Stimulated activated memory B cell treated with anti-CD40 and anti-IgM and Interleukin-4, amounts not matched to agents 10 μg/mL and 1 μg/mL and 100 μg/mL, for 72 hours (primary cell): ENCODE results near the gene KCMF1.
A peak's percentile ranks its signal among the peaks of the same experiment; 100 is the strongest.

Experiments used
- ATAC-seq: fragments of 150-1000 bp; cut with Tn5 transposase; 2 replicates; pipeline ENCODE4 v1.10.0; 2021
- H3K27ac Mint-ChIP-seq: one replicate; pipeline ENCODE4 v1.8.0; 2022; ENCODE audit warnings: mild to moderate bottlenecking, mixed read lengths
- H3K27me3 Mint-ChIP-seq: one replicate; pipeline ENCODE4 v1.8.0; 2022; ENCODE audit warnings: mixed read lengths
- H3K36me3 Mint-ChIP-seq: one replicate; pipeline ENCODE4 v1.8.0; 2022; ENCODE audit warnings: mixed read lengths
- H3K4me1 Mint-ChIP-seq: one replicate; pipeline ENCODE4 v1.8.0; 2022; ENCODE audit warnings: mixed read lengths
- H3K4me3 Mint-ChIP-seq: one replicate; pipeline ENCODE4 v1.8.0; 2022; ENCODE audit warnings: mild to moderate bottlenecking, moderate library complexity, mixed read lengths
- H3K9me3 Mint-ChIP-seq: one replicate; pipeline ENCODE4 v1.8.0; 2022; ENCODE audit warnings: mixed read lengths

Gene KCMF1

GRCh38 chr2:84995826-84996225 lies 24.9 kb downstream of the KCMF1 start:
- no peak for ATAC-seq
- Mint-ChIP-seq H3K4me3 (no peak overlapping the region), H3K4me1 (peaks cover 42% of the 10 kb centered on the region), H3K9me3 (no peaks in the 10 kb centered on the region), H3K36me3 (no peaks in the 10 kb centered on the region), H3K27me3 (no peaks in the 10 kb centered on the region), H3K27ac (no peak overlapping the region)

DNA sequence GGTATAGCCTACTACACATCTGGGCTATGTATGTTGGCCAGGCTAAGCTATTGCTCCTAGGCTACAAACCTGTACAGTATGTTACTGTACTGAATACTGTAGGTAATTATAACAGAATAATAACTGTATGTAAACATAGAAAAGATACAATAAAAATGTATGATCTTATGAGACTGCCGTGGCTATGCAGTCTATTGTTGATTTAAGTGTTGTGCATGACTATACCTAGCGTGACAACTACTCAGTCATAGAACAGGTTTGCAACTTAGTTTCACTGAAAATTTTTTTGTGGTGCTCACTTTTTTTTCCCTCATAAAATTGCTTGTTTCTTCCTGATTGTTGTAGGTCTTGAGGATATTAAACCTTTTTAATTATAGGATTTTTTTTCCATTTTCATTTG lies 25.9 kb downstream of the KCMF1 start:
- H3K36me3 Mint-ChIP-seq, result no peaks in the 10 kb centered on the region
- H3K27ac Mint-ChIP-seq, result no peak overlapping the region
- H3K27me3 Mint-ChIP-seq, result no peaks in the 10 kb centered on the region
- no peak for ATAC-seq
- no peaks in the 10 kb centered on the region for H3K9me3 Mint-ChIP-seq
- peaks cover 51% of the 10 kb centered on the region for H3K4me1 Mint-ChIP-seq
- no peak overlapping the region for H3K4me3 Mint-ChIP-seq

- Mint-ChIP-seq H3K36me3 (no peaks in the 10 kb centered on the region), H3K4me1 (peaks cover 59% of the 10 kb centered on the region), H3K27ac (peak overlapping the region; percentile 72), H3K4me3 (peak overlapping the region; percentile 13), H3K9me3 (no peaks in the 10 kb centered on the region), H3K27me3 (no peaks in the 10 kb centered on the region)
- ATAC-seq, result no peak
Observed at GRCh38 chr2:84999553-84999955, 28.6 kb downstream of the KCMF1 start.

GRCh38 chr2:85001595-85001994 lies 30.6 kb downstream of the KCMF1 start:
- no peaks in the 10 kb centered on the region for H3K9me3 Mint-ChIP-seq
- H3K27ac Mint-ChIP-seq, result no peak overlapping the region
- no peaks in the 10 kb centered on the region for H3K27me3 Mint-ChIP-seq
- H3K4me1 Mint-ChIP-seq, result peaks cover 52% of the 10 kb centered on the region
- H3K36me3 Mint-ChIP-seq, result no peaks in the 10 kb centered on the region
- H3K4me3 Mint-ChIP-seq, result no peak overlapping the region
- no peak for ATAC-seq

DNA sequence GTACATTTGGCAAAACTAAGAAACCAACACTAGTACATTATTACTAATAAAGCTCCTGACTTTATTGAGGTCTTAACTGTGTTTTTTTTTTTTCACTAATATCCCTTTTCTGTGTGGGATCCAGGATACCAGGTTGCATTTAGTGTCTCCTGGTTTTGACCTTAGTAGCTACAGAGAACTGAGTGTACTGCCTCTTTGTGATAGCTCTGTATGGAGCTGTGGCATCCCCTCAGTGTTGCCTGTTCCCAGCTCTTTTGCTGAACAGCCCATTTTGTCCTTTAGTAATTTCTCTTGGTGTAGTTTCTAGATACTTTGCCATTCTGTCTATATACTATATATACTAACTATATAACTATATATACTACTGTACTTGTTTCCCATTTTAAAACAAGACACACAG lies 31.6 kb downstream of the KCMF1 start:
- Mint-ChIP-seq H3K4me3 (no peak overlapping the region), H3K4me1 (peaks cover 59% of the 10 kb centered on the region), H3K27me3 (no peaks in the 10 kb centered on the region), H3K9me3 (no peaks in the 10 kb centered on the region), H3K36me3 (peaks cover 8% of the 10 kb centered on the region), H3K27ac (no peak overlapping the region)
- no peak for ATAC-seq

DNA sequence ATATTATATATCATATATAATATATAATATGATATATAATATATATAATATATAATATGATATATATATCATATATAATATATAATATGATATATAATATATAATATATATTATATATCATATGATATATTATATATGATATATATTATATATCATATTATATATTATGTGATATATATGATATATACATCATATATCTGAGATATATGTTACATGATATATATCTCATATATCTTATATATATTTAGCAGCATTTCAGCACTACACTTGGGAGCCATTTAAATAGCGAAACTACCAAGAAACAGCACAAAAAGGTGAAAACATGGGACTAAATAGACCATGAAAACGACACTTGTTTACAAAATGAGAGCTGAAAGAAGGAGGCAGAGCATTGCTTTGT lies 37.3 kb downstream of the KCMF1 start:
- ATAC-seq, result no peak
- H3K9me3 Mint-ChIP-seq, result peaks cover 8% of the 10 kb centered on the region
- H3K27me3 Mint-ChIP-seq, result no peaks in the 10 kb centered on the region
- peaks cover 22% of the 10 kb centered on the region for H3K36me3 Mint-ChIP-seq
- no peak overlapping the region for H3K4me3 Mint-ChIP-seq
- H3K4me1 Mint-ChIP-seq, result peaks cover 58% of the 10 kb centered on the region
- no peak overlapping the region for H3K27ac Mint-ChIP-seq

- no peaks in the 10 kb centered on the region for H3K27me3 Mint-ChIP-seq
- peaks cover 66% of the 10 kb centered on the region for H3K4me1 Mint-ChIP-seq
- H3K27ac Mint-ChIP-seq, result peak overlapping the region; percentile 81
- no peak overlapping the region for H3K4me3 Mint-ChIP-seq
- H3K9me3 Mint-ChIP-seq, result peaks cover 8% of the 10 kb centered on the region
- ATAC-seq, result peak; percentile 62
- H3K36me3 Mint-ChIP-seq, result peaks cover 22% of the 10 kb centered on the region
Observed at GRCh38 chr2:85009019-85009618, 38.2 kb downstream of the KCMF1 start.

DNA sequence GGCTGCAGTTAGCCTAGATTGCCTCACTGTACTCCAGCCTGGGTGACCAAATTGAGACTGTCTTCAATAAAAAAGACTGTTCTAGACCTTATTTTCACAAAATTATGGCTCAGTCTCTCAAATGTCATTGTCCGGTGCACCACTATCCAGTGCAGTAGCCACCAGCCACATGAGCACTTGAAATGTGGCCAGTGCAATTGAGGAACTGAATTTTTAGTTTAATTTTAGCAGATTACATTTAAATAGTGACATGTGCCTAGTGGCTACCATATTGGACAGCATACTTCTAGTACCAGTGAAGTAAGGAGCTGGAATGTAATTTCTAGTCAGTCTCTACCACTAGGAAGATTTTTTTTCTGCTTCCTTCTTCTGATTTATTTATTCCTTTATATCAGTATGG lies 39.4 kb downstream of the KCMF1 start:
- H3K36me3 Mint-ChIP-seq, result peaks cover 22% of the 10 kb centered on the region
- H3K9me3 Mint-ChIP-seq, result peaks cover 8% of the 10 kb centered on the region
- H3K4me1 Mint-ChIP-seq, result peaks cover 75% of the 10 kb centered on the region
- H3K4me3 Mint-ChIP-seq, result no peak overlapping the region
- ATAC-seq, result no peak
- H3K27me3 Mint-ChIP-seq, result no peaks in the 10 kb centered on the region
- H3K27ac Mint-ChIP-seq, result no peak overlapping the region

DNA sequence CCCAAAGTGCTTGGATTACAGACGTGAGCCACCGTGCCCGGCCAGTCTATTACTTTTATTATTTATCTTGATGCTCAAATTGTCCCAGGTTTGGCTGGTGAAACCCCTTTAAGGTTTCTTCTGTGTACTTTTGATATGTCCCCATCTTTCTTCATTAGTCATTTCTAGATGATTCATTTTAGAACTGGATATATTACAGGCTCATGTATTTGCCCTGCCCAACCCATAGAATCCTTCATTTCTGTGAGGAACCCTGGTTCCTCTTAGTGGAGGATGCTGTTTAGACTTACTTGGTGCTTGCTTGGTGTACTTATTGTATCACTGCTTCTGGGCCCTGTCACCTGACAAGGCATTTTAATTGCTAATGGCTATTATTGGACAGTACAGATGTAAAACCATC lies 40.1 kb downstream of the KCMF1 start:
- Mint-ChIP-seq H3K27ac (peak overlapping the region; percentile 51), H3K27me3 (no peaks in the 10 kb centered on the region), H3K9me3 (peaks cover 8% of the 10 kb centered on the region), H3K36me3 (peaks cover 22% of the 10 kb centered on the region), H3K4me3 (no peak overlapping the region), H3K4me1 (peaks cover 76% of the 10 kb centered on the region)
- ATAC-seq, result no peak

GRCh38 chr2:85011747-85012146 lies 40.8 kb downstream of the KCMF1 start:
- H3K27ac Mint-ChIP-seq, result no peak overlapping the region
- H3K4me3 Mint-ChIP-seq, result no peak overlapping the region
- H3K9me3 Mint-ChIP-seq, result peaks cover 8% of the 10 kb centered on the region
- peaks cover 81% of the 10 kb centered on the region for H3K4me1 Mint-ChIP-seq
- H3K36me3 Mint-ChIP-seq, result peaks cover 22% of the 10 kb centered on the region
- no peaks in the 10 kb centered on the region for H3K27me3 Mint-ChIP-seq
- no peak for ATAC-seq

GRCh38 chr2:85012431-85012830 lies 41.5 kb downstream of the KCMF1 start:
- H3K4me1 Mint-ChIP-seq, result peaks cover 82% of the 10 kb centered on the region
- ATAC-seq, result no peak
- H3K27me3 Mint-ChIP-seq, result no peaks in the 10 kb centered on the region
- H3K4me3 Mint-ChIP-seq, result no peak overlapping the region
- peaks cover 15% of the 10 kb centered on the region for H3K36me3 Mint-ChIP-seq
- H3K9me3 Mint-ChIP-seq, result peaks cover 8% of the 10 kb centered on the region
- H3K27ac Mint-ChIP-seq, result peak overlapping the region; percentile 65

GRCh38 chr2:85012855-85013254 lies 41.9 kb downstream of the KCMF1 start:
- Mint-ChIP-seq H3K4me3 (no peak overlapping the region), H3K27me3 (no peaks in the 10 kb centered on the region), H3K4me1 (peaks cover 85% of the 10 kb centered on the region), H3K27ac (peak overlapping the region; percentile 65), H3K9me3 (peaks cover 8% of the 10 kb centered on the region), H3K36me3 (peaks cover 14% of the 10 kb centered on the region)
- ATAC-seq, result no peak

DNA sequence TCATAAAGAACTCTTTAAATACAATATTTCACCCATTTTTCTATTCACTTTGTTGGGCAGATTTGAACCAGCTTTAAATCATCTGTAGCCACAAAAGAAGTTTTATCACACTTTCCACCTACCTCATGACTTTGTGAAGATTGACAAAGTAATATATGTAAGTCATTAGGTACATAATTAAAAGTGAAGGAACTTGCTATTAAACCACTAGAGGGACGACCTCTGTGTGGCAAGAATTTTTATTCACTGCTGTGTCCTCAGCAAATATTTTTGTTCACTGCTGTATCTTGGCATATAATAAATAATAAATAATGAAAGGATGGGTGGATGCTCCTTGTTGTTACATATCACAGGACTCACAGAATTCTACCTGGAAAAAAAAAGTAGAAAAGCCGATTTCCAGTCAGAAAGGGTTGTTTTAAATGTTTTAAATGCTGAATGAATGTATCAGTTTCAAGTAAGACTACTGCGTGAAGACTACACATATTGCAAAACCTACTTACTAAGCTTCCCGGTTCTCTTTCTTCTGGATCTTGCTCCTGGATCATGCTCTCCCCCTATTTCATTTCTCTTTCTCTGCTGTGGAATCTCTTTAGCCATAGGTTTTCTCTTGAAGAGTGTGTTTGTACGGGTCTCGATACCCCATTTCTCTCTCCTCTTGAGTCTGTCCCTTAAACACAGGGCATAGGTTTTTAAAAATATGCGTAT lies 44.8 kb downstream of the KCMF1 start:
- no peaks in the 10 kb centered on the region for H3K27me3 Mint-ChIP-seq
- H3K4me3 Mint-ChIP-seq, result no peak overlapping the region
- no peak for ATAC-seq
- H3K4me1 Mint-ChIP-seq, result peaks cover 78% of the 10 kb centered on the region
- H3K27ac Mint-ChIP-seq, result peak overlapping the region; percentile 44
- no peaks in the 10 kb centered on the region for H3K9me3 Mint-ChIP-seq
- peaks cover 6% of the 10 kb centered on the region for H3K36me3 Mint-ChIP-seq

DNA sequence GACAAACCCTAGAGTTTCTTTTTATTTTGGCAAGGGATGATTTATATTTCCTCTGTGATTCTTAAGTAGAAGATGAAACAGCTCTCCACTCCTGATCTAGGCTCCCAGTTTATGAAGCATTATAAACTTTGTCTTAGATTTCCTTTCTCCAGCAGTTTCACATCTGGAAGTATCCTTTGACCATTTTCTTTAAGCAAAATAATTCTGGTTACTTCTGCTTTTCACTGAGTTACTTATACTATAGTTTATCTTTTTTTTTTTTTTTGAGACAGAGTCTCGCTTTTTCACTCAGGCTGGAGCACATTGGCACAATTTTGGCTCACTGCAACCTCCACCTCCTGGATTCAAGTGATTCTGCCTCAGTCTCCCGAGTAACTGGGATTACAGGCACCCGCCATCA lies 45.5 kb downstream of the KCMF1 start:
- H3K4me1 Mint-ChIP-seq, result peaks cover 78% of the 10 kb centered on the region
- H3K27ac Mint-ChIP-seq, result peak overlapping the region; percentile 44
- no peaks in the 10 kb centered on the region for H3K9me3 Mint-ChIP-seq
- H3K4me3 Mint-ChIP-seq, result no peak overlapping the region
- no peaks in the 10 kb centered on the region for H3K27me3 Mint-ChIP-seq
- no peak for ATAC-seq
- H3K36me3 Mint-ChIP-seq, result peaks cover 13% of the 10 kb centered on the region

- H3K4me1 Mint-ChIP-seq, result peaks cover 68% of the 10 kb centered on the region
- ATAC-seq, result no peak
- no peak overlapping the region for H3K4me3 Mint-ChIP-seq
- H3K36me3 Mint-ChIP-seq, result peaks cover 17% of the 10 kb centered on the region
- no peaks in the 10 kb centered on the region for H3K27me3 Mint-ChIP-seq
- H3K9me3 Mint-ChIP-seq, result no peaks in the 10 kb centered on the region
- H3K27ac Mint-ChIP-seq, result peak overlapping the region; percentile 44
Observed at GRCh38 chr2:85017411-85018048, 46.6 kb downstream of the KCMF1 start.

GRCh38 chr2:85018049-85018447 lies 47.1 kb downstream of the KCMF1 start:
- peak overlapping the region; percentile 44 for H3K27ac Mint-ChIP-seq
- no peak for ATAC-seq
- H3K9me3 Mint-ChIP-seq, result no peaks in the 10 kb centered on the region
- peaks cover 17% of the 10 kb centered on the region for H3K36me3 Mint-ChIP-seq
- no peaks in the 10 kb centered on the region for H3K27me3 Mint-ChIP-seq
- no peak overlapping the region for H3K4me3 Mint-ChIP-seq
- peaks cover 63% of the 10 kb centered on the region for H3K4me1 Mint-ChIP-seq
